ENCODE measurements around the gene CD48.
"Not testable (repeated sequence)": the region's sequence is repeated elsewhere in the genome, so short reads cannot be mapped to it uniquely, and the experiment has no call there.

The CD48 gene

GRCh38 chr1:160739098-160739511 lies 27.5 kb upstream of the CD48 start, which contains the start of gene SLAMF7:
TSS of gene SLAMF7 (plus strand) at chr1:160739247. CDS start at chr1:160739302, 55 bp downstream.
- TF ChIP-seq CTCF (IDR thresholded peaks at IDR 0.05) = no peak
- no peaks in the 10 kb centered on the region for H3K4me1 ChIP-seq
- H3K27ac ChIP-seq = no peak within 1 kb of the TSS
- no peak within 1 kb of the TSS for H3K4me2 ChIP-seq (ENCODE audit: low read length)
- no peaks in the 10 kb centered on the region for H3K9me3 ChIP-seq (ENCODE audit: control insufficient read depth, low read length)
- H3K9ac ChIP-seq = no peak within 1 kb of the TSS
- H3K27me3 ChIP-seq (ENCODE audit: control insufficient read depth, insufficient read depth, low read length) = no peaks in the 10 kb centered on the region
- no peak within 1 kb of the TSS for H3K4me3 ChIP-seq (ENCODE audit: low read depth, low read length)
- no peaks in the 10 kb centered on the region for H3K79me2 ChIP-seq
- H3K36me3 ChIP-seq (ENCODE audit: control insufficient read depth, insufficient read depth, low read length) = no peaks in the 10 kb centered on the region
- no peak within 1 kb of the TSS for H2AFZ ChIP-seq

GRCh38 chr1:160738271-160738670 lies 26.6 kb upstream of the CD48 start:
- H3K27me3 ChIP-seq (ENCODE audit: control insufficient read depth, insufficient read depth, low read length) = no peaks in the 10 kb centered on the region
- H3K36me3 ChIP-seq (ENCODE audit: control insufficient read depth, insufficient read depth, low read length) = no peaks in the 10 kb centered on the region
- no peaks in the 10 kb centered on the region for H3K9me3 ChIP-seq (ENCODE audit: control insufficient read depth, low read length)
- no peak overlapping the region for H3K27ac ChIP-seq
- H3K79me2 ChIP-seq = no peaks in the 10 kb centered on the region
- no peak overlapping the region for H2AFZ ChIP-seq
- no peak overlapping the region for H3K4me3 ChIP-seq (ENCODE audit: low read depth, low read length)
- H3K4me1 ChIP-seq = no peaks in the 10 kb centered on the region
- no peak overlapping the region for H3K4me2 ChIP-seq (ENCODE audit: low read length)
- TF ChIP-seq CTCF (IDR thresholded peaks at IDR 0.05) = no peak
- H3K9ac ChIP-seq = no peak overlapping the region

GRCh38 chr1:160734301-160734700 lies 22.7 kb upstream of the CD48 start:
- Histone ChIP-seq H3K36me3 (ENCODE audit: control insufficient read depth, insufficient read depth, low read length) (no peaks in the 10 kb centered on the region), H2AFZ (no peak overlapping the region), H3K27ac (no peak overlapping the region), H3K27me3 (ENCODE audit: control insufficient read depth, insufficient read depth, low read length) (no peaks in the 10 kb centered on the region), H3K4me2 (ENCODE audit: low read length) (no peak overlapping the region), H3K4me3 (ENCODE audit: low read depth, low read length) (no peak overlapping the region), H3K9me3 (ENCODE audit: control insufficient read depth, low read length) (no peaks in the 10 kb centered on the region), H3K4me1 (no peaks in the 10 kb centered on the region), H3K79me2 (no peaks in the 10 kb centered on the region), H3K9ac (no peak overlapping the region)
- no peak for TF ChIP-seq CTCF (IDR thresholded peaks at IDR 0.05)

- Histone ChIP-seq H3K9ac (no peak overlapping the region), H3K27ac (no peak overlapping the region), H3K4me2 (ENCODE audit: low read length) (no peak overlapping the region), H3K4me3 (ENCODE audit: low read depth, low read length) (no peak overlapping the region), H3K9me3 (ENCODE audit: control insufficient read depth, low read length) (no peaks in the 10 kb centered on the region), H3K36me3 (ENCODE audit: control insufficient read depth, insufficient read depth, low read length) (no peaks in the 10 kb centered on the region), H3K4me1 (no peaks in the 10 kb centered on the region), H3K79me2 (no peaks in the 10 kb centered on the region), H2AFZ (no peak overlapping the region), H3K27me3 (ENCODE audit: control insufficient read depth, insufficient read depth, low read length) (no peaks in the 10 kb centered on the region)
- TF ChIP-seq CTCF (IDR thresholded peaks at IDR 0.05) = no peak
Observed at GRCh38 chr1:160733898-160734297, 22.3 kb upstream of the CD48 start.

- H3K27ac ChIP-seq = no peak overlapping the region
- H3K27me3 ChIP-seq (ENCODE audit: control insufficient read depth, insufficient read depth, low read length) = no peaks in the 10 kb centered on the region
- no peak overlapping the region for H3K9ac ChIP-seq
- no peak overlapping the region for H3K4me3 ChIP-seq (ENCODE audit: low read depth, low read length)
- H3K4me1 ChIP-seq = no peaks in the 10 kb centered on the region
- no peaks in the 10 kb centered on the region for H3K36me3 ChIP-seq (ENCODE audit: control insufficient read depth, insufficient read depth, low read length)
- no peak for TF ChIP-seq CTCF (IDR thresholded peaks at IDR 0.05)
- H3K79me2 ChIP-seq = no peaks in the 10 kb centered on the region
- no peak overlapping the region for H2AFZ ChIP-seq
- no peaks in the 10 kb centered on the region for H3K9me3 ChIP-seq (ENCODE audit: control insufficient read depth, low read length)
- no peak overlapping the region for H3K4me2 ChIP-seq (ENCODE audit: low read length)
Observed at GRCh38 chr1:160731990-160732389, 20.4 kb upstream of the CD48 start.

GRCh38 chr1:160731564-160731963 lies 19.9 kb upstream of the CD48 start:
- H3K4me3 ChIP-seq (ENCODE audit: low read depth, low read length); H3K4me1 ChIP-seq; H3K4me2 ChIP-seq (ENCODE audit: low read length); H3K79me2 ChIP-seq; H3K9me3 ChIP-seq (ENCODE audit: control insufficient read depth, low read length); H3K36me3 ChIP-seq (ENCODE audit: control insufficient read depth, insufficient read depth, low read length); H2AFZ ChIP-seq; H3K9ac ChIP-seq; H3K27me3 ChIP-seq (ENCODE audit: control insufficient read depth, insufficient read depth, low read length); H3K27ac ChIP-seq: not testable (repeated sequence)
